Stimulated activated memory B cell treated with anti-CD40 and anti-IgM and Interleukin-4, amounts not matched to agents 10 μg/mL and 1 μg/mL and 100 μg/mL, for 72 hours (primary cell): ENCODE measurements around the gene INTS7.
"Not testable (repeated sequence)": the region's sequence is repeated elsewhere in the genome, so short reads cannot be mapped to it uniquely, and the experiment has no call there.

ENCODE experiments used
- ATAC-seq: fragments of 150-1000 bp; cut with Tn5 transposase; 2 replicates; pipeline ENCODE4 v1.10.0; 2021
- H3K27ac Mint-ChIP-seq: one replicate; pipeline ENCODE4 v1.8.0; 2022; ENCODE audit warnings: mild to moderate bottlenecking, mixed read lengths
- H3K27me3 Mint-ChIP-seq: one replicate; pipeline ENCODE4 v1.8.0; 2022; ENCODE audit warnings: mixed read lengths
- H3K36me3 Mint-ChIP-seq: one replicate; pipeline ENCODE4 v1.8.0; 2022; ENCODE audit warnings: mixed read lengths
- H3K4me1 Mint-ChIP-seq: one replicate; pipeline ENCODE4 v1.8.0; 2022; ENCODE audit warnings: mixed read lengths
- H3K4me3 Mint-ChIP-seq: one replicate; pipeline ENCODE4 v1.8.0; 2022; ENCODE audit warnings: mild to moderate bottlenecking, moderate library complexity, mixed read lengths
- H3K9me3 Mint-ChIP-seq: one replicate; pipeline ENCODE4 v1.8.0; 2022; ENCODE audit warnings: mixed read lengths

INTS7 gene

GRCh38 chr1:211968200-211968834 lies 67.0 kb downstream of the INTS7 start:
- Mint-ChIP-seq H3K27me3 (no peaks in the 10 kb centered on the region), H3K27ac (no peak overlapping the region), H3K4me3 (no peak overlapping the region), H3K9me3 (peaks cover 4% of the 10 kb centered on the region), H3K36me3 (peaks cover 56% of the 10 kb centered on the region), H3K4me1 (peaks cover 11% of the 10 kb centered on the region)
- ATAC-seq = no peak

- Mint-ChIP-seq H3K4me3 (no peak overlapping the region), H3K4me1 (peaks cover 11% of the 10 kb centered on the region), H3K27ac (no peak overlapping the region), H3K9me3 (peaks cover 4% of the 10 kb centered on the region), H3K27me3 (no peaks in the 10 kb centered on the region), H3K36me3 (peaks cover 62% of the 10 kb centered on the region)
- no peak for ATAC-seq
Observed at GRCh38 chr1:211967704-211968103, 67.7 kb downstream of the INTS7 start.

- H3K36me3 Mint-ChIP-seq = peaks cover 73% of the 10 kb centered on the region
- no peak overlapping the region for H3K4me3 Mint-ChIP-seq
- H3K9me3 Mint-ChIP-seq = peaks cover 4% of the 10 kb centered on the region
- H3K27ac Mint-ChIP-seq = no peak overlapping the region
- H3K4me1 Mint-ChIP-seq = peaks cover 11% of the 10 kb centered on the region
- ATAC-seq = no peak
- no peaks in the 10 kb centered on the region for H3K27me3 Mint-ChIP-seq
Observed at GRCh38 chr1:211965108-211965805, 70.1 kb downstream of the INTS7 start.

GRCh38 chr1:211959680-211960079 lies 75.7 kb downstream of the INTS7 start:
- peaks cover 61% of the 10 kb centered on the region for H3K36me3 Mint-ChIP-seq
- ATAC-seq = no peak

DNA sequence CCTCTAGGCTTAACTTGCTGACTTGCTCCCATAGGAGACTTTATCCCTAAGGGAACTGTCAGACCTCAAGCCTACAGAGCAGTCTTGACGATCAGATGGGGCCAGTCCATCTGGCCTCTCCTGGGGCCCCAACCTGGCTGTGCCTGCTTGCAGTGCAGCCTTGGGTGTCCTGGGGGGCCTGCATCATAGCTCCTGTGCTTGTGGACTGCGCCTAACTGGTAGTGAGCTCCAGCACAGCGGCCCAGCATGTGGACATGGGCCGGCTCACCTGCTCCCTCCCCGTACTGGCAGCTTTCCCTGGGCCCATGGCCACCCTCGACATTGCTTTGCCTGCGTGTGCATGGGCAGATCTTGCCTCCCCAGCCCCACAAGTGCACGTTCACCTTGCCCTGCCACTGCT lies 76.1 kb downstream of the INTS7 start:
- H3K4me3 Mint-ChIP-seq = no peak overlapping the region
- no peaks in the 10 kb centered on the region for H3K27me3 Mint-ChIP-seq
- no peak overlapping the region for H3K27ac Mint-ChIP-seq
- H3K36me3 Mint-ChIP-seq = peaks cover 56% of the 10 kb centered on the region
- no peaks in the 10 kb centered on the region for H3K9me3 Mint-ChIP-seq
- no peak for ATAC-seq
- H3K4me1 Mint-ChIP-seq = no peaks in the 10 kb centered on the region

More at GRCh38 chr1:211959680-211960079, 75.7 kb downstream of the INTS7 start:
- Mint-ChIP-seq H3K4me3 (no peak overlapping the region), H3K9me3 (no peaks in the 10 kb centered on the region), H3K27ac (no peak overlapping the region), H3K4me1 (peaks cover 2% of the 10 kb centered on the region), H3K27me3 (no peaks in the 10 kb centered on the region)

DNA sequence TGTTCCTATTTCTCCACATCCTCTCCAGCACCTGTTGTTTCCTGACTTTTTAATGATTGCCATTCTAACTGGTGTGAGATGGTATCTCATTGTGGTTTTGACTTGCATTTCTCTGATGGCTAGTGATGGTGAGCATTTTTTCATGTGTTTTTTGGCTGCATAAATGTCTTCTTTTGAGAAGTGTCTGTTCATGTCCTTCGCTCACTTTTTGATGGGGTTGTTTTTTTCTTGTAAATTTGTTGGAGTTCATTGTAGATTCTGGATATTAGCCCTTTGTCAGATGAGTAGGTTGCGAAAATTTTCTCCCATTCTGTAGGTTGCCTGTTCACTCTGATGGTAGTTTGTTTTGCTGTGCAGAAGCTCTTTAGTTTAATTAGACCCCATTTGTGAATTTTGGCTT lies 81.3 kb downstream of the INTS7 start:
- H3K9me3 Mint-ChIP-seq, H3K27ac Mint-ChIP-seq, ATAC-seq, H3K4me3 Mint-ChIP-seq, H3K27me3 Mint-ChIP-seq, H3K4me1 Mint-ChIP-seq: not testable (repeated sequence)
- H3K36me3 Mint-ChIP-seq = peaks cover 15% of the 10 kb centered on the region

GRCh38 chr1:211953543-211953942 lies 81.8 kb downstream of the INTS7 start:
- not testable (repeated sequence) for H3K4me1 Mint-ChIP-seq, H3K9me3 Mint-ChIP-seq, H3K4me3 Mint-ChIP-seq, H3K27me3 Mint-ChIP-seq, ATAC-seq, H3K27ac Mint-ChIP-seq
- peaks cover 11% of the 10 kb centered on the region for H3K36me3 Mint-ChIP-seq

- H3K36me3 Mint-ChIP-seq = peaks cover 6% of the 10 kb centered on the region
- no peak for ATAC-seq
- no peaks in the 10 kb centered on the region for H3K27me3 Mint-ChIP-seq
- no peaks in the 10 kb centered on the region for H3K9me3 Mint-ChIP-seq
- H3K4me1 Mint-ChIP-seq = no peaks in the 10 kb centered on the region
- no peak overlapping the region for H3K27ac Mint-ChIP-seq
- no peak overlapping the region for H3K4me3 Mint-ChIP-seq
Observed at GRCh38 chr1:211952299-211952698, 83.1 kb downstream of the INTS7 start.

- no peak overlapping the region for H3K27ac Mint-ChIP-seq
- no peaks in the 10 kb centered on the region for H3K9me3 Mint-ChIP-seq
- no peaks in the 10 kb centered on the region for H3K4me1 Mint-ChIP-seq
- H3K36me3 Mint-ChIP-seq = peaks cover 6% of the 10 kb centered on the region
- no peaks in the 10 kb centered on the region for H3K27me3 Mint-ChIP-seq
- ATAC-seq = no peak
- H3K4me3 Mint-ChIP-seq = no peak overlapping the region
Observed at GRCh38 chr1:211951856-211952255, 83.5 kb downstream of the INTS7 start.

- peaks cover under 1% of the 10 kb centered on the region for H3K4me1 Mint-ChIP-seq
- H3K27ac Mint-ChIP-seq = no peak overlapping the region
Observed at GRCh38 chr1:211948377-211948776, 87.0 kb downstream of the INTS7 start.

GRCh38 chr1:211947396-211948295 lies 87.7 kb downstream of the INTS7 start:
- H3K36me3 Mint-ChIP-seq = peaks cover 6% of the 10 kb centered on the region
- H3K9me3 Mint-ChIP-seq = no peaks in the 10 kb centered on the region
- H3K4me3 Mint-ChIP-seq = no peak overlapping the region
- H3K4me1 Mint-ChIP-seq = peaks cover 6% of the 10 kb centered on the region
- no peaks in the 10 kb centered on the region for H3K27me3 Mint-ChIP-seq
- no peak for ATAC-seq
- H3K27ac Mint-ChIP-seq = no peak overlapping the region

More at GRCh38 chr1:211948377-211948776, 87.0 kb downstream of the INTS7 start:
- Mint-ChIP-seq H3K36me3 (peaks cover 6% of the 10 kb centered on the region), H3K9me3 (no peaks in the 10 kb centered on the region), H3K27me3 (no peaks in the 10 kb centered on the region), H3K4me3 (no peak overlapping the region)
- ATAC-seq = no peak

GRCh38 chr1:211944733-211945500 lies 90.4 kb downstream of the INTS7 start:
- H3K4me1 Mint-ChIP-seq = peaks cover 13% of the 10 kb centered on the region
- H3K9me3 Mint-ChIP-seq = no peaks in the 10 kb centered on the region
- peaks cover 13% of the 10 kb centered on the region for H3K36me3 Mint-ChIP-seq
- H3K27ac Mint-ChIP-seq = no peak overlapping the region
- no peaks in the 10 kb centered on the region for H3K27me3 Mint-ChIP-seq
- no peak for ATAC-seq
- no peak overlapping the region for H3K4me3 Mint-ChIP-seq

DNA sequence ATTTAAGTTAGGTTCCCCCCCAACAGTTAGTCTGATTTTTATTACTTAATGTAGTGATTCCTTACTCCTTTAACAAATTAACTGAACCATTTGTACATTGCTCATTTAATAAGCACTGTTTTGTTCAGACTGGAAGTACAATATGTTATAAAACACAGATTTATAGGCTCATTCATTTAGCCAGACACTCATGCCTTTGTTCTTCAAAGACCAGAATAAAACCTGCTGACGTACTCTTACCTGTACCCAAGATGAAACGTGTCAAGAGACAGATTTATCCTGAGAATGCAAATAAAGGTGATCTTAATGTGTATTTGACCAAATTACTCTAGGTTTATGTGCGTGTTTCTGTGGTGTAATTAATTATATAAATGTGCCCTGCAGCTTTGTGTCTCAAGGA lies 92.8 kb downstream of the INTS7 start:
- Mint-ChIP-seq H3K9me3 (no peaks in the 10 kb centered on the region), H3K36me3 (peaks cover 13% of the 10 kb centered on the region), H3K27ac (no peak overlapping the region), H3K4me1 (peaks cover 15% of the 10 kb centered on the region), H3K27me3 (no peaks in the 10 kb centered on the region), H3K4me3 (no peak overlapping the region)
- no peak for ATAC-seq

DNA sequence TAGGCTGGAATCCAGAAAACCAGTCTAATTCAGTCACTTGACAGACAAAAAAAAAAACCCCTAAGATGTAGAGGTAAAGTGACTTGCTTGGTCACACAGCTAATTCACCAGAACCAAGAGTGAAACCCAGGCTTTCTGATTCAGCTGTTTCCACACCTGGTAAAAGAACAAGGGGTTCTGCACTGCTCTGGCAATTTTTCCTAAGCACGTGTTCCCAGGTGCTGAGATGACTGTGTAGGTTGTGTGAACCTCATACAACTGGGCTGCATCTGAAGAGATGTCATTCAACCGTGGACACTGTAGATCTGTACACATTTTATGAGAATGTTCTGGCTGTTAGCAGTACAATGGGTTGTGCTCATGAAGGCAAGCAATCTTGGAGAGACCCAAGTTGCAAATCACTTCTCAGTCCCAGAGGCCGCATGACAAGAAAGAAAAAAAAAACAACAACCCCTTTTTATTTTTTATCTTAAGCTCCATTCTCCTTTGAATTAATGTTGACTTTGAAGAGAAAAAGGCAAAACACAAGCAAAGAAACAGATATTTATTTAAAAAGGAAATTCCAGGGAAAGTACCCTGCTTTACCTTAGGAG lies 95.4 kb downstream of the INTS7 start:
- peak overlapping the region; percentile 42 for H3K27ac Mint-ChIP-seq

More for the DNA sequence above, 95.4 kb downstream of the INTS7 start:
- Mint-ChIP-seq H3K27me3 (no peaks in the 10 kb centered on the region), H3K4me1 (peaks cover 27% of the 10 kb centered on the region), H3K9me3 (no peaks in the 10 kb centered on the region), H3K4me3 (no peak overlapping the region), H3K36me3 (peaks cover 13% of the 10 kb centered on the region)
- peak; percentile 92 for ATAC-seq
